Heart left ventricle (tissue), 16 donors: Measurements from ENCODE around the gene KREMEN1. TPM values are rescaled to one million over a fixed set of nuclear protein-coding genes. Genes with fewer than 3 reads are reported as not detected.
"Not testable (repeated sequence)": the region's sequence is repeated elsewhere in the genome, so short reads cannot be mapped to it uniquely, and the experiment has no call there.

Experiments
- ATAC-seq, 4 donors: fragments of 200-7000 bp; cut with Tn5 transposase; one replicate each; pipeline ENCODE4 v1.9.1; 2020 to 2022; ENCODE audit warnings: moderate library complexity in 4 of 4, mild to moderate bottlenecking in 3 of 4, moderate number of reproducible peaks in 1 of 4
- DNase-seq, 5 donors: peaks; one replicate each; pipeline ENCODE4 v3.0.0-alpha.2; 2020
- H3K27ac ChIP-seq, 12 donors: fragments of 200-600 bp; sonication (generic) in 4 of 12; one replicate each; pipeline versions ENCODE4 v1.5.0 to v1.8.0; 2016 to 2022; ENCODE audit warnings: mild to moderate bottlenecking in 2 of 12
- H3K27me3 ChIP-seq, 9 donors: fragments of 200-600 bp; sonication (generic) in 2 of 9; one replicate each; pipeline versions ENCODE4 v1.5.1 to v1.8.0; 2016 to 2022; ENCODE audit warnings: mild to moderate bottlenecking in 3 of 9
- H3K36me3 ChIP-seq, 9 donors: fragments of 200-600 bp; sonication (generic) in 2 of 9; one replicate each; pipeline versions ENCODE4 v1.5.0 to v1.8.0; 2018 to 2022; ENCODE audit warnings: mild to moderate bottlenecking in 2 of 9
- H3K4me1 ChIP-seq, 12 donors: fragments of 200-600 bp; sonication (generic) in 4 of 12; one replicate each; pipeline versions ENCODE4 v1.5.0 to v1.8.0; 2016 to 2022; ENCODE audit warnings: mild to moderate bottlenecking in 3 of 12
- H3K4me3 ChIP-seq, 12 donors: fragments of 200-600 bp; sonication (generic) in 4 of 12; one replicate each; pipeline versions ENCODE4 v1.5.0 to v1.8.0; 2017 to 2022; ENCODE audit warnings: mild to moderate bottlenecking in 9 of 12, moderate library complexity in 4 of 12
- H3K9me3 ChIP-seq, 12 donors: fragments of 200-600 bp; sonication (generic) in 4 of 12; one replicate each; pipeline versions ENCODE4 v1.5.0 to v1.8.0; 2016 to 2022; ENCODE audit warnings: mild to moderate bottlenecking in 1 of 12
- CTCF ChIP-seq, 12 donors: fragments of 200-600 bp; sonication (generic) in 4 of 12; IDR thresholded peaks; one replicate each; pipeline versions ENCODE4 v1.5.0 to v1.8.0; 2018 to 2022; ENCODE audit warnings: antibody characterized with exemption in 12 of 12, mild to moderate bottlenecking in 5 of 12
- POLR2A ChIP-seq, 2 donors: fragments of 450-650 bp; IDR thresholded peaks; one replicate each; pipeline ENCODE4 v1.6.1; 2017; ENCODE audit warnings: antibody characterized with exemption in 2 of 2, mild to moderate bottlenecking in 2 of 2, moderate library complexity in 2 of 2
- WGBS, 4 donors: extraction: QIAGEN DNeasy Blood & Tissue Kit in 2 of 4; methylation state at CpG; one replicate each; pipeline versions ENCODE4 v1.1.5 to v1.1.7; 2013 to 2018; 5-methylcytosine and 5-hydroxymethylcytosine counted together
- intact Hi-C, 10 donors: fragments of 100-400 bp; cut with DNase I; formaldehyde crosslinking; loops; one replicate each; pipeline versions ENCODE4 v1.11.1 to v1.14.2; 2022
- polyA plus RNA-seq, 2 donors: library from polyadenylated mRNA; stranded (reverse); fragments of 200-250 nt; gene quantifications; one replicate each; pipeline ENCODE4 v1.2.3, GENCODE V29; 2013
- total RNA-seq, 9 donors: library from RNA; depleted of rRNA in 2 of 9; stranded (reverse); fragments of >200 nt in 2 of 9; fragmentation: NEBNext Ultra II Directional in 3 of 9; extraction: Animal tissue kit (Norgen Biotek cat#: 25700) in 3 of 9; gene quantifications; one replicate each; pipeline versions ENCODE4 v1.1.0 to v1.2.4, GENCODE V29; 2016 to 2023
- donor health status: ischemic (EF 13 %, LVEDD 7.1; RV severe dilation, severe dysfunction).
- donor health status: healthy with polysubstance abuse.
- donor health status: DM: no; HTN: yes; CAD: no.
- donor health status: DM: no; HTN: no; CAD: no.
- donor health status: ischemic (EF 25% LVEDD 6.9; RV normal size, moderate dysfunction).
- donor health status: ischemic (EF 25% LVEDD 5.7; RV mildly dilated, moderate dysfunction).
- donor health status: healthy.
- donor health status: DM: yes; HTN: yes; CAD: no.
- donor health status: ischemic (EF 35%, LVEDD 5.7; RV mildly dilated, moderate dysfunction).
- donor health status: nonischemic (EF 11% LVEDD 7.7; RV severe dilation, severe dysfunction).
- donor health status: DM: yes; HTN: yes; CAD: no.
- donor health status: PGD.
- donor health status: ischemic (EF 29% LVEDD 5.4; RV normal size, mild dysfunction).
- donor health status: nonischemic (EF 23%, LVEDD 6.1; RV moderate dilation, normal function).

KREMEN1 gene
- total and polyA plus RNA-seq, 11 donors: 24.3 to 67.8 (median 36.4) TPM

DNA sequence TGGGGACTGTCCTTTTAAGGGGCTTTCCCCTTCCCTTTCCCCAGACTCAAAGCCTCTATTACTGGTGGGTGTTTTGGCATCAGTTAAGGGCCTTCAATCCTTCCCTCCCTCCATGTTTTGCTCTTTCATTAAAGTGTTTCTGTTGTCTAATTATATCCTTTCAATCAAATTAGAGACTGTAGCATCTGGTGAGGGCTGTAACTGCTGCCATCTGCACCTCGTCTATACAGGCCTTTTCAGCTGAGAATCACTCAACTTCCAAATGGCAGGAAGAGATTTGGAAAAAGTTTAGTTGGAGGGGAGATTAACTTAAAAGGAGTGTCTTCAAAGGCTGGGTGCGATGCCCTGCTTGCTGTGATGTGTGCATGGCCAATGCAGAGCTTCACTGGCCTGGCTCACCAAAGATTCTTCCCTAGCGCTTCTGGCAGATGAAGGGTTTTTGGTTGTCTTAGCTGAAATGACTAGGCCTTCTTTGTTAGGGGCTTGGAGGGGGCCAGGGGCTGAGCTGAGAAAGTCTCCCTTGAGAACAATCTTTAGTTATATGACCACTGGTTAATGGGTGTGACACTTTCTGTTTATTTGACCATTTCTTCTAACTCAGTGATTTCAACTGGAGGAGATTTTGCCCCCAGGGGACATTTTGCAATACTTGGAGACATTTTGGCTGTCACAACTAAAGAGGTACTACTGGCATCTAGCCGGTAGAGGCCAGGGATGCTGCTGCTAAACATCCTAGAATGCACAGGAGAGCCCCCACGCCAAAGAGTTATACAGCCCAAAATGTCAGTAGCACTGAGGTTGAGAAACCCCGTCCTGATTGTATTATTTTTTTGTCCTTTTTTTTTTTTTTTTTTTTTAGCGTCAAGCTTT lies 7.5 kb downstream of the KREMEN1 start:
- TF ChIP-seq POLR2A (IDR thresholded peaks at IDR 0.05): no peak
- TF ChIP-seq CTCF (IDR thresholded peaks at IDR 0.05): no peak
- ATAC-seq (peak in 2 of 4 donors; percentile 5 to 15), DNase-seq (peak in 1 of 5 donors; percentile 51)
- intact Hi-C loops: no loop called here
- no peaks in the 10 kb centered on the region for H3K9me3 ChIP-seq
- peaks cover 0 to 77% (median 34%) of the 10 kb centered on the region in 12 donors for H3K4me1 ChIP-seq
- peak overlapping the region in 4 of 12 donors; percentile 2 to 44 (median 24) for H3K27ac ChIP-seq
- WGBS, 4 donors: 77 to 89% (median 82%) methylated on average over 7 of the region's 7 CpGs
- no peak overlapping the region for H3K4me3 ChIP-seq
- no peaks in the 10 kb centered on the region for H3K27me3 ChIP-seq
- H3K36me3 ChIP-seq: no peaks in the 10 kb centered on the region

- peaks cover 0 to 74% (median 34%) of the 10 kb centered on the region in 12 donors for H3K4me1 ChIP-seq
Observed at GRCh38 chr22:29081517-29082236, 8.8 kb downstream of the KREMEN1 start.

GRCh38 chr22:29082826-29083545 lies 10.2 kb downstream of the KREMEN1 start:
- TF ChIP-seq POLR2A (IDR thresholded peaks at IDR 0.05) (no peak), CTCF (IDR thresholded peaks at IDR 0.05) (no peak)
- Histone ChIP-seq H3K4me1 (peaks cover 0 to 63% (median 34%) of the 10 kb centered on the region in 12 donors), H3K27me3 (no peaks in the 10 kb centered on the region), H3K27ac (peak overlapping the region in 3 of 12 donors; percentile 2 to 77 (median 4)), H3K36me3 (no peaks in the 10 kb centered on the region), H3K4me3 (no peak overlapping the region), H3K9me3 (no peaks in the 10 kb centered on the region)
- DNase-seq (no peak), ATAC-seq (no peak)
- WGBS, 4 donors: 91 to 94% (median 92%) methylated on average over 7 of the region's 7 CpGs
- intact Hi-C loops: no loop called here

More at GRCh38 chr22:29081517-29082236, 8.8 kb downstream of the KREMEN1 start:
- 42 to 72% (median 64%) methylated on average over 3 of the region's 3 CpGs for WGBS, 4 donors
- DNase-seq (no peak), ATAC-seq (peak in 2 of 4 donors; percentile 32 to 72)
- TF ChIP-seq CTCF (IDR thresholded peaks at IDR 0.05): no peak
- no peak for TF ChIP-seq POLR2A (IDR thresholded peaks at IDR 0.05)
- Histone ChIP-seq H3K4me3 (no peak overlapping the region), H3K9me3 (no peaks in the 10 kb centered on the region), H3K27ac (peak overlapping the region in 6 of 12 donors; percentile 2 to 77 (median 23)), H3K27me3 (no peaks in the 10 kb centered on the region), H3K36me3 (no peaks in the 10 kb centered on the region)
- intact Hi-C loops: no loop called here

DNA sequence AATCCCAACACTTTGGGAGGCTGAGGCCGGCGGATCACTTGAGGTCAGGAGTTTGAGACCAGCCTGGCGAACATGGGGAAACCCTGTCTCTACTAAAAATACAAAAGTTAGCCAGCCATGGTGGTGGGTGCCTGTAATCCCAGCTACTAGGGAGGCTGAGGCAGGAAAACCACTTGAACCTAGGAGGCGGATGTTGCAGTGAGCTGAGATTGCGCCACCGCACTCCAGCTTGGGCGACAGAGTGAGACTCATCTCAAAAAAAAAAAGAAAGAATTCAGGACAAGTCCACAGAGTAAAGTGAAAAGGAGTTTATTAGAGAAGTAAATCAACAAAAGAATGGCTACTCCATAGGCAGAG lies 10.7 kb downstream of the KREMEN1 start:
- ATAC-seq, H3K36me3 ChIP-seq, intact Hi-C loops, H3K27me3 ChIP-seq, H3K9me3 ChIP-seq, H3K4me3 ChIP-seq, DNase-seq: not testable (repeated sequence)
- 90 to 95% (median 93%) methylated on average over 7 of the region's 7 CpGs for WGBS, 4 donors
- Histone ChIP-seq H3K4me1 (peaks cover 0 to 57% (median 31%) of the 10 kb centered on the region in 12 donors), H3K27ac (peak overlapping the region in 1 of 12 donors; percentile 35)
